ENCODE measurements around the gene TMEM19.
"Not testable (repeated sequence)": the region's sequence is repeated elsewhere in the genome, so short reads cannot be mapped to it uniquely, and the experiment has no call there.

The TMEM19 gene

GRCh38 chr12:71664411-71665089 lies 21.3 kb upstream of the TMEM19 start:
- in situ Hi-C loops (cut with MboI; ENCODE audit: low sequenced_read_pairs): no loop called here

DNA sequence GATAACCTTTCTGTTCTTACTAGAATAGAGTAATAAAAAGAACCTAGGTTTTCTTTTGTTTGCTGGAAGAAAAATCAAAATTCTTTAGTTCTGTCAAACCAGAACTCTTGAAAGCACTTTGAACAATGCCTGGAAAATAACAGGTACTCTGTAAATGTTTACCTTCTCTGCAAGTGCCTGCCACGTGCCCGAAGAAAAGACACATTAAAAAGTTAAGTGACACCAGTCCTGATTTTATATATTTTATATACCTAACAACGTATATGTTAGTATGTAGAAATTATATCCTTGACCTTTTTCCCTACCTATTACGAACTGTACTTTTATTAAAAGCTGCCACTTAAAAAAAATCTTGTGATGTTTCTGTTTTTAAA lies 20.8 kb upstream of the TMEM19 start:
- in situ Hi-C loops (cut with MboI; ENCODE audit: low sequenced_read_pairs): no loop called here

DNA sequence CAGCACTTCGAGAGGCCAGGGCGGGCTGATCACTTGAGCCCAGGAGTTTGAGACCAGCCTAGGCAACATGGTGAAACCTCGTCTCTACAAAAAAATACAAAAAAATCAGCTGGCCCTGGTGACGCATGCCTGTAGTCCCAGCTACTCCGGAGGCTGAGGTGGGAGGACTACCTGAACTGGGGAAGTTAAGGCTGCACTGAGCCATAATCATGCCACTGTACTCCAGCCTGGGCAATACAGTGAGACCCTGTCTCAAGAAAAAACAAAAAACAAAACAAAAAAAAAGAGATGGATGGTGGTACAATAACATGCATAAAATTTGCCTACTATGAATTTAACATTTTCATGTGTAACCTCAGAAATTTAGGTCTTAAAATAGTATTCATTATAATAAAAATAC lies 19.6 kb upstream of the TMEM19 start:
- in situ Hi-C loops (cut with MboI; ENCODE audit: low sequenced_read_pairs): no loop called here

DNA sequence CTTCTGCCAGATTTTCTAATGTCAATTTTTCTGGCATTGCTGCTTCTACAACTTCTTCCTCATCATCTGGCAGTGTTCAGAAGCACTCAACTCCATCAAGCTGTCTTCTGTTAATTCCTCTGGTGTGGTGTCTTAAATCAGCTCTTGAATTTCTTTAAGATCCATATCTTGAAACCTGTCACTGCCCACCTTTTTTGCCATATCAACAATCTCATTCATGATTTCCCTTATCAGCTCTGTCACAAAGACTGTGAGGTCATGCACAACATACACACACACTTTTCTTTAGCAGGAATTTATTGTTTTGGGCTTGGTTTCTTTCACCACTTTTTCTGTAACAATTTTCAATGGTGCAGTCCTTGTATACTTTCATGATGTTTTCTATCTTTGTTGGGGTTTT lies 14.6 kb upstream of the TMEM19 start:
- in situ Hi-C loops (cut with MboI; ENCODE audit: low sequenced_read_pairs): no loop called here

GRCh38 chr12:71671816-71672215 lies 14.1 kb upstream of the TMEM19 start:
- in situ Hi-C loops (cut with MboI; ENCODE audit: low sequenced_read_pairs): no loop called here

DNA sequence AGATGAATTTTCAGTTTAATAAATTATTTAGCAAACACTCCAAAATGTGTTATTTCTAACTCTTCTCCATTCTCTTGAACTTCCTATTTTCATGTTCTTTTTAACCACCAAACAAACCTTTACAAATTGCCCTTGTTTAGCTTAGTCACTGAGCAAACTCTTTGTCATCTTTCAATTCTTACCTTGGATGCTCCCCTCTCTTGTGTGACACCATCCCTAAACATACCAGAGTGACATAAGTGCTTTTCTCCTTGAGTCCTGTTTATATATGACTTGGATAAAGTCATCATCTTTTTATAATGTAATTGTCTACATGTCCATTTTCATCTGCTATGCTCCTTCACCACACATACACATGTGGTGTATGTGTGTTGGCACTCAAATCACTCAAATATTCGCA lies 3.4 kb upstream of the TMEM19 start:
- in situ Hi-C loops (cut with MboI; ENCODE audit: low sequenced_read_pairs): no loop called here

GRCh38 chr12:71683633-71684032 lies 2.2 kb upstream of the TMEM19 start:
- in situ Hi-C loops (cut with MboI; ENCODE audit: low sequenced_read_pairs): no loop called here

DNA sequence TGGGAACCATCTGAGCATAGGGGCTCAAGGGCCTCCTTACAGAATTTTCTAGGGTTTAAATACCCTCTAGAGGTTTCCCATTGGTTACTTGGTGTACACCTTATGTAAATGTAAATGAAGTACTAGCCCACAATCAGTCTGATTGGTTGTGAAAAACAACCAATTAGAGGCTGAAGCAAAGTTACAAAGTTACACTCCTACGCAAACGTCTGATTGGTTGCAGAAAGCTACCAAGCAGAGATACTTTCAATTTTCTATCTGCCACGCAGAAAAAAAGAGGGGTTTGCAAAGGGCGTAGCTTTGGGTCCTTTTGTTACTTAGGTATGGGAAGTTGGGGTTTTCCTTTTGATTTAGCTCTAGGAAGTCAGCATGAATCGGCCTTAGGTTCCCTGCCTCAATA lies 1.8 kb upstream of the TMEM19 start:
- in situ Hi-C loops (cut with MboI; ENCODE audit: low sequenced_read_pairs): no loop called here

DNA sequence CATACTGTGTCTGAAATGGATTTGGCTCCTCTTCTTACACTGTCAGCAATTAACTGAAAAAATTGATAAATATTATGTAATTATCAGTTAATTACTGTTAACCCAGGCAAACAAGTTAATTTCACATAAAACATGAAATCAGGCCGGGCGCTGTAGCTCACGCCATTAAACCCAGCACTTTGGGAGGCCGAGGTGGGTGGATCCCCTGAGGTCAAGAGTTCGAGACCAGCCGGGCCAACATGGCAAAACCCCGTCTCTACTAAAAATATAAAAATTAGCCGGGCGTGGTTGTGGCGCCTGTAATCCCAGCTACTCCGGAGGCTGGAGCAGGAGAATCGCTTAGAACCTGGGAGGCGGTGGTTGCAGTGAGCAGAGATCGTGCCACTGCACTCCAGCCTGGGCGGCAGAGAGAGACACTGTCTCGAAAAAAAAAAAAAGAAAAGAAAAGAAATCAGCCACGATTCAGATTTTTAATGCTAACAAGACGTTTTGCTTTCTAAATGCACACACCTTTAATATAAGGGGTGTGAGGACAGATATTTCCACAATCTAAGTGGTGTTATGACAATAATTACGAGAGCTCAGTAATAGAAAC lies 473 bp upstream of the TMEM19 start:
- in situ Hi-C loops (cut with MboI; ENCODE audit: low sequenced_read_pairs): no loop called here

DNA sequence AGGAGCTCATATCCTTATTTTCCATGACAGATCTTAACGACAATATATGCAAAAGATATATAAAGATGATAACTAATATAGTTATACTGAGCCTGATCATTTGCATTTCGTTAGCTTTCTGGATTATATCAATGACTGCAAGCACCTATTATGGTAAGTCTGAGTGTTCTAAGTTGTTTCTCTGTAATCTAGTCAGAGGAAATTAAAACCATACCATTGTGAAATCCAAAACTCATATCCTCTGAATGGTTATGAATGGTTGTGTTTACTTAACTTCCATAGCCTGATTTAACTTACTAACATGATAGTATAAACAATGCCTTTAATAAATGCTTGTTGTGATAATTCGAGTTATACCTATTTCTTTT lies 760 bp downstream of the TMEM19 start:
- in situ Hi-C loops (cut with MboI; ENCODE audit: low sequenced_read_pairs): no loop called here

DNA sequence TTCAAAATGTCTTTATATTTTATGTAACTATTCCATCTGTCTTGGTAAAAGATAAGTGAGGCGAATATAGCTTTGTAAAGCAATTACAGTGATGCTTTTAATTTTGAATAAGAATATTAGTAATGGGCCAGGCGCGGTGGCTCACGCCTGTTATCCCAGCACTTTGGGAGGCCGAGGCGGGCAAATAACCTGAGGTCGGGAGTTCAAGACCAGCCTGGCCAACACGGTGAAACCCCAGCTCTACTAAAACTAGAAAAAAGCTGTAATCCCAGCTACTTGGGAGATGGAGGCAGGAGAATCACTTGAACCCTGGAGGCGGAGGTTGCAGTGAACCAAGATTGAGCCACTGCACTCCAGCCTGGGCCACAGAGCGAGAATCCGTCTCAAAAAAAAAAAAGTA lies 1.3 kb downstream of the TMEM19 start:
- in situ Hi-C loops (cut with MboI; ENCODE audit: low sequenced_read_pairs): not testable (repeated sequence)

GRCh38 chr12:71688961-71689570 lies 3.2 kb downstream of the TMEM19 start:
- in situ Hi-C loops (cut with MboI; ENCODE audit: low sequenced_read_pairs): no loop called here

- in situ Hi-C loops (cut with MboI; ENCODE audit: low sequenced_read_pairs): no loop called here
Observed at GRCh38 chr12:71691504-71692129, 5.7 kb downstream of the TMEM19 start.

DNA sequence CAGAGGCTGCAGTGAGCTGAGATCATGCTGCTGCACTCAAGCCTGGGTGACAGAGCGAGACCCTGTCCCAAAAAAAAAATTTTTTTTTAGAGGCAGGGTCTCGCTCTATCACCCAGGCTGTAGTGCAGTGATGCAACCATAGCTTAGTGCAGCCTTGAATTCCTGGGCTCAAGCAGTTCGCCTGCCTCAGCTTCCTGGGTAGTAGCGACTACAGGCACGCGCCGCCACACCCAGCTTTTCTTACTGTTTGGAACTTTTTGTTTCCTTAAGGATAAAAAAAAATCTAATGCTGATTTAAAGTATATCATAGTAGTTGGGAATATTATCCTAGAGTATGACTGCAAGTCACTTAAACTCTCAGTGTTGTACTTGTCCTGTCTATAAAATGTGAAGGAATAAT lies 7.2 kb downstream of the TMEM19 start:
- in situ Hi-C loops (cut with MboI; ENCODE audit: low sequenced_read_pairs): no loop called here

DNA sequence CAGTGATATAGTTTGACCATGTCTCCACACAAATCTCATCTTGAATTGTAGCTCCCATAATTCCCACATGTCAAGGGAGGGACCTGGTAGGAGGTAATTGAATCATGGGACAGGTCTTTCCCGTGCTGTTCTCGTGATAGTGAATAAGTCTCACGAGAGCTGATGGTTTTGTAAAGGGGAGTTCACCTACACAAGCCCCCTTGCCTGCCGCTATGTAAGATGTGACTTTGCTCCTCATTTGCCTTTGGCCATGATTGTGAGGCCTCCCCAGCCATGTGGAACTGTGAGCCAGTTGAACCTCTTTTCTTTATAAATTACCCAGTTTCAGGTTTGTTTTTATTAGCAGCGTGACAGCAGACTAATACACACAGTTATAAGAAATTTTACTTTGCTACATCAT lies 7.8 kb downstream of the TMEM19 start:
- in situ Hi-C loops (cut with MboI; ENCODE audit: low sequenced_read_pairs): not testable (repeated sequence)

DNA sequence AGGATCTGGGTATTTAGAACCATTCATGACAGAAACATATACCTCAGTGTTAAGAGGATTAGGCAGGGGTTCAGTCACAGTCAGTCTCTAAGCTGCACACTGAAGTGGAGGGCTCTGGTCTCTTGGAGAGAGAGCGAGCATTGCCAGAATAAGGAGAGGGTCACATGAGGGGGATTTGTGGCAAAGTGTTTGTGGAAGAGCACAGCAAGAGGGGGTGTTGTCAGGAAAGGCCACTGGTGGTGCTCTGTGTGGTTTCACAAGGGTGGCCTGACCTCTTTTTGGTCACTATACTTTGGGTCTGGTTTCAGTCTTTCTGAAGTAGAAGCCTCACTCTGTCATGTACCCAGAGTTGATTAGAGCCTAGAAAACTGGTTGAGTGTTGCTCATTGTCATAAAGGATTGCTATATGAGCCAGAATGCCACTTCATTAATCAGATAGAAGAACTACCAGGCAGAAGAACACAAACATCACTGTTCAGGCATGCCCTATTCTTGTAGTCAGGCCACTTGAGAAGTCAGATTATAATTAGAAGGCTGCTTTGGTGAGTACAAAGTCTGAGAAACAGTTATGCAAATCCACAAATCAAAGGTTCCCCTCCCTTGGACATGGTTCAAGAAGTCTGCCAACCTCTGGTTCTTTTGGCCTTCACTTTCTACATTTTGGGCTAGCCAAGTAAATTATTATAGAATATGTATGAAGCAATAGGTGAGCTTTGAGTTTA lies 8.4 kb downstream of the TMEM19 start:
- in situ Hi-C loops (cut with MboI; ENCODE audit: low sequenced_read_pairs): no loop called here

DNA sequence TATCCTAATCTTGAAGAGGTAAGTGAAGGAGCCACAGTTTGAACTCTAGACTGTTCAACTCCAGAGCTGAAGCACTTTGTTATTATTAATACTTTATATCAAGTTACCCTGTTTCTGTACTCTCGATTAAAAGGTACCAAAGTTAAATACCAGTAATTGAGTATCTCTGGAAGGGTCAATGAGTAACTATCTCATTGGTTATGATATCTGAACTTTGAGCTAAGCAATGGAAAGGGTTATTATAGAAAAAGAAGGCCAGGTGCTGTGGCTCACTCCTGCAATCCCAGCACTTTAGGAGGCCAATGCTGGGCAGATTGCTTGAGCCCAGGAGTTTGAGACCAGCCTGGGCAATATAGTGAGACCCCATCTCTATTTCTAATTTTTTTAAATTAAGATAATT lies 9.9 kb downstream of the TMEM19 start:
- in situ Hi-C loops (cut with MboI; ENCODE audit: low sequenced_read_pairs): no loop called here

GRCh38 chr12:71702181-71702580 lies 16.3 kb downstream of the TMEM19 start:
- in situ Hi-C loops (cut with MboI; ENCODE audit: low sequenced_read_pairs): not testable (repeated sequence)

- in situ Hi-C loops (cut with MboI; ENCODE audit: low sequenced_read_pairs): no loop called here
Observed at GRCh38 chr12:71702590-71702989, 16.7 kb downstream of the TMEM19 start.

DNA sequence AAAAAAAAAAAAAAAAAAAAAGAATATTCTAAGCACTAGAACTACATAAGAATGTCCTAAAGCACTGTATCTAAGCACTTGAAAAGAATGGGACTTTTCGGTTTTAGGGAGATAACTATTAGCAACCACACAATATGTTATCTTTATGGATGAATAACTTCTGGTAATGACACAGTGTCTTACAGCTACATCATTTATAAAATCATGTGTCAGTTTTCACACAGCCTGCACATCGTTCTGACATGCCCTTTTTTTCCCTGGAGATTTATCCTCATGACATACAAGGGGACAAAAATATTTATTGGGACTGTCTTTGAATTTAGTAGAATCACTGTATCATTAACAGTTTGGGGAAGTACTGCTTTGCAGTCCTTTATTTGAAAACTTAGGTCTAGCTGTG lies 17.3 kb downstream of the TMEM19 start:
- in situ Hi-C loops (cut with MboI; ENCODE audit: low sequenced_read_pairs): no loop called here

DNA sequence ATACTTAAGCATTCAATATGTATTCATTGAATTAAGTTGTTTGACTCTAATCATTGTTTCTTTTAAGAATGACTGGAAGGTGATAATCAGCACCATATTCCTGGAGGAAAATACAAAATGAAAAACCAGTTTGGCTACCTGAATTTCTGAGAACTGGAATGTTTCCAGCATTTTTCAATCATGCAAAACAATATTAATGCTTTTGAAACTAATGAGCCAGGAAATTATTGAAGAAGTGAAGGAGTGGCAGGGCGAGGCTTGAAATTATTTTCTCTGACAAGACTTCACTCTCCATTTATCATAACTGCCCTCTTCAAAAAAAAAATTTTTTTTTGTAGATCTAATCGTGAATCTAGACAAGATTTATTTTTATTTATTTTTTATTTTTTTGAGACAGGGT lies 19.0 kb downstream of the TMEM19 start:
- in situ Hi-C loops (cut with MboI; ENCODE audit: low sequenced_read_pairs): no loop called here

DNA sequence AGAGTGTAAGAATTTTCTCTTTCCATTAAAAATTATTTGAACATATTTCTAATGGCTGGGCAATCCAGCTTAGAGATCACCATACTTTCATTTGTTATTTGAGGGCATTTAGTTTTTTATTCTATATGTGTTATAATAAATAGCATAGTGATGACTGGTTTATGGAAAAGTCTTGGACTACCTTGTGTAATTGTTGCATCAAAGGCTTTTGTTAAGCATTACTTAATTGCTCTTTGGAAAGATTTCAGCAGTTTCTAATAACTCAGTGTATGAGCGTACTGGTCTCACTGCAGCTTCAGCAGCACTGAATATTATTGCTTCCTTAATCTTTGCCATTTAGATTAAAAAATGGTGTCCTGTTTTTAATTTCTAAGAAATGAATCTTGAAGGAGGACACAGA lies 22.8 kb downstream of the TMEM19 start:
- in situ Hi-C loops (cut with MboI; ENCODE audit: low sequenced_read_pairs): no loop called here

Data from HL-60/S4 treated with phorbol 12-myristate 13-acetate at 8.2 ng/mL for 4 days and 3 days (cell line).